Measurements from ENCODE around the gene PLPP4. TPM values are rescaled to one million over a fixed set of nuclear protein-coding genes. Genes with fewer than 3 reads are reported as not detected.

The PLPP4 gene
- total RNA-seq, 2 experiments from 2014 or later, result not detected

- CTCF ChIA-PET, result no interaction called here
- intact Hi-C loops (cut with DNase I, micrococcal nuclease), result no loop called here
- TF ChIP-seq CTCF (IDR thresholded peaks at IDR 0.05), result no peak
These were observed 152.0 kb downstream of the PLPP4 start for GRCh38 chr10:120609006-120609405.

GRCh38 chr10:120610791-120611190 is 153.8 kb downstream of the PLPP4 start:
- H3K27me3 Mint-ChIP-seq, result peaks cover 6% of the 10 kb centered on the region
- ATAC-seq (ENCODE audit: poor library complexity), result no peak
- no peak for TF ChIP-seq CTCF (IDR thresholded peaks at IDR 0.05)
- no peaks in the 10 kb centered on the region for H3K4me1 Mint-ChIP-seq (ENCODE audit: low read depth)
- Histone ChIP-seq H3K27ac (ENCODE audit: low read depth in 1 of 2, low read length in 2 of 2) (no peak overlapping the region), H3K9me3 (ENCODE audit: control insufficient read depth in 1 of 2, insufficient read depth in 1 of 2, low read length in 2 of 2) (no peaks in the 10 kb centered on the region), H3K27me3 (ENCODE audit: control insufficient read depth in 1 of 2, insufficient read depth in 2 of 2, low read length in 2 of 2) (no peaks in the 10 kb centered on the region), H3K4me3 (ENCODE audit: low read length) (no peak overlapping the region), H3K36me3 (ENCODE audit: insufficient read depth, low read length) (no peaks in the 10 kb centered on the region), H3K4me1 (ENCODE audit: insufficient read depth, low read length) (no peaks in the 10 kb centered on the region)
- H3K9me3 Mint-ChIP-seq, result no peaks in the 10 kb centered on the region
- H3K4me3 Mint-ChIP-seq, result no peak overlapping the region
- H3K27ac Mint-ChIP-seq, result no peak overlapping the region
- ChIA-PET CTCF (no interaction called here), POLR2A (no interaction called here)
- intact Hi-C loops (cut with DNase I, micrococcal nuclease), result no loop called here
- no peak for DNase-seq
- H3K36me3 Mint-ChIP-seq (ENCODE audit: low read depth), result no peaks in the 10 kb centered on the region

More at GRCh38 chr10:120609006-120609405, 152.0 kb downstream of the PLPP4 start:
- no peak for ATAC-seq (ENCODE audit: poor library complexity)
- Histone ChIP-seq H3K27me3 (ENCODE audit: control insufficient read depth in 1 of 2, insufficient read depth in 2 of 2, low read length in 2 of 2) (no peaks in the 10 kb centered on the region), H3K4me3 (ENCODE audit: low read length) (no peak overlapping the region), H3K36me3 (ENCODE audit: insufficient read depth, low read length) (no peaks in the 10 kb centered on the region), H3K27ac (ENCODE audit: low read depth in 1 of 2, low read length in 2 of 2) (no peak overlapping the region), H3K9me3 (ENCODE audit: control insufficient read depth in 1 of 2, insufficient read depth in 1 of 2, low read length in 2 of 2) (no peaks in the 10 kb centered on the region), H3K4me1 (ENCODE audit: insufficient read depth, low read length) (no peaks in the 10 kb centered on the region)
- no peaks in the 10 kb centered on the region for H3K36me3 Mint-ChIP-seq (ENCODE audit: low read depth)
- no peaks in the 10 kb centered on the region for H3K4me1 Mint-ChIP-seq (ENCODE audit: low read depth)
- H3K27ac Mint-ChIP-seq, result no peak overlapping the region
- no peak for DNase-seq
- H3K4me3 Mint-ChIP-seq, result no peak overlapping the region
- POLR2A ChIA-PET, result no interaction called here
- H3K27me3 Mint-ChIP-seq, result peaks cover 6% of the 10 kb centered on the region
- peaks cover 3% of the 10 kb centered on the region for H3K9me3 Mint-ChIP-seq

- H3K27me3 ChIP-seq (ENCODE audit: control insufficient read depth in 1 of 2, insufficient read depth in 2 of 2, low read length in 2 of 2), result no peaks in the 10 kb centered on the region
- Mint-ChIP-seq H3K27ac (no peak overlapping the region), H3K4me3 (no peak overlapping the region), H3K9me3 (no peaks in the 10 kb centered on the region), H3K4me1 (ENCODE audit: low read depth) (no peaks in the 10 kb centered on the region), H3K36me3 (ENCODE audit: low read depth) (no peaks in the 10 kb centered on the region), H3K27me3 (no peaks in the 10 kb centered on the region)
- H3K4me3 ChIP-seq (ENCODE audit: low read length), result no peak overlapping the region
- no peaks in the 10 kb centered on the region for H3K36me3 ChIP-seq (ENCODE audit: insufficient read depth, low read length)
- H3K9me3 ChIP-seq (ENCODE audit: control insufficient read depth in 1 of 2, insufficient read depth in 1 of 2, low read length in 2 of 2), result no peaks in the 10 kb centered on the region
- intact Hi-C loops (cut with DNase I, micrococcal nuclease), result no loop called here
- ATAC-seq (ENCODE audit: poor library complexity), result no peak
- ChIA-PET CTCF (no interaction called here), POLR2A (no interaction called here)
- DNase-seq, result no peak
- no peaks in the 10 kb centered on the region for H3K4me1 ChIP-seq (ENCODE audit: insufficient read depth, low read length)
- no peak overlapping the region for H3K27ac ChIP-seq (ENCODE audit: low read depth in 1 of 2, low read length in 2 of 2)
- no peak for TF ChIP-seq CTCF (IDR thresholded peaks at IDR 0.05)
These were observed 155.7 kb downstream of the PLPP4 start for GRCh38 chr10:120612756-120613155.

All from CD4-positive, alpha-beta T cell (primary cell).